ENCODE results near the gene CERS6. TPM values are rescaled to one million over a fixed set of nuclear protein-coding genes. Genes with fewer than 3 reads are reported as not detected.

Gene CERS6
- total RNA-seq, 4 donors from 2014 or later: 25.9 to 57.2 (median 35.8) TPM

DNA sequence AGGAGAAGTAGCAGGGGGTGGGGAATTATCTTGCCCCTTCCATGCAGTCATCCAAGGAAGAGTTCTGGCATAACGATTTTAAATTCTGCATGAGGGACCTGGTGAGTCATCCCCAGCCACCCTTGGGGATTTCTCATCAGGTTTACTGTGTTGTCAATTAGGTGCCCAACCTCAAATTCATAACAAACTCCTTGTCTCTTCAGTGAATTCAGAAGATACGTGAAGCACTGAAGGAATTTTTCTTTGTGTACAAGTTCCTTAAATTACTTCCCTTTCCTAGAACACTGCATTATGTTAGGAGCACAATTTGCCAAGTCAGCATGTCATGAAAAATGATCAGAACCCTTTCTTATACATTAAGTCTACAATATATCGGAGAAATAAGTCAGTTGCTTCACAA is 275.5 kb downstream of the CERS6 start:
- TF ChIP-seq, protein P1, sequence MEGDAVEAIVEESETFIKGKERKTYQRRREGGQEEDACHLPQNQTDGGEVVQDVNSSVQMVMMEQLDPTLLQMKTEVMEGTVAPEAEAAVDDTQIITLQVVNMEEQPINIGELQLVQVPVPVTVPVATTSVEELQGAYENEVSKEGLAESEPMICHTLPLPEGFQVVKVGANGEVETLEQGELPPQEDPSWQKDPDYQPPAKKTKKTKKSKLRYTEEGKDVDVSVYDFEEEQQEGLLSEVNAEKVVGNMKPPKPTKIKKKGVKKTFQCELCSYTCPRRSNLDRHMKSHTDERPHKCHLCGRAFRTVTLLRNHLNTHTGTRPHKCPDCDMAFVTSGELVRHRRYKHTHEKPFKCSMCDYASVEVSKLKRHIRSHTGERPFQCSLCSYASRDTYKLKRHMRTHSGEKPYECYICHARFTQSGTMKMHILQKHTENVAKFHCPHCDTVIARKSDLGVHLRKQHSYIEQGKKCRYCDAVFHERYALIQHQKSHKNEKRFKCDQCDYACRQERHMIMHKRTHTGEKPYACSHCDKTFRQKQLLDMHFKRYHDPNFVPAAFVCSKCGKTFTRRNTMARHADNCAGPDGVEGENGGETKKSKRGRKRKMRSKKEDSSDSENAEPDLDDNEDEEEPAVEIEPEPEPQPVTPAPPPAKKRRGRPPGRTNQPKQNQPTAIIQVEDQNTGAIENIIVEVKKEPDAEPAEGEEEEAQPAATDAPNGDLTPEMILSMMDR (IDR thresholded peaks at IDR 0.05): no peak
- ATAC-seq (ENCODE audit: low FRiP score) (no peak), DNase-seq (ENCODE audit: low spot score) (no peak)

DNA sequence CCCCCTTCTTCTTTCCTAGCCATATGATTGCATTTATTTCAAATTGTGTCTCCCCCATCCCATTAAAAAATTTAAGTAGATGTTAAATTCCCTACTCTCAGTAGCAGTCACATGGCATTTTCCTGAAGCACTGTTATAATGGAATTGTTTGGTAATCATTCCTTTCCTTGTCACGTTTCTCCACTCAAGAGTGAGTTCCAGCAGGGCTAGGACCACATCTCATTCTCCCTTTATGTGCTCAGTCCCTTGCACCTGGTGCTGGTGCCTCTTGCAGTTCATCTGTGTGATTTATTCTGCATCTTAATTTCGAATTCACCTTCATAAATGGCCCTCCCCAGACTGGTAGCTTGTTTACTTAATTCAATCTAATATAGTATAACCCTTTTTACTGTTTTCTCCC is 276.0 kb downstream of the CERS6 start:
- no peak for ATAC-seq (ENCODE audit: low FRiP score)
- DNase-seq (ENCODE audit: low spot score): no peak
- TF ChIP-seq, protein P1 (IDR thresholded peaks at IDR 0.05): no peak

DNA sequence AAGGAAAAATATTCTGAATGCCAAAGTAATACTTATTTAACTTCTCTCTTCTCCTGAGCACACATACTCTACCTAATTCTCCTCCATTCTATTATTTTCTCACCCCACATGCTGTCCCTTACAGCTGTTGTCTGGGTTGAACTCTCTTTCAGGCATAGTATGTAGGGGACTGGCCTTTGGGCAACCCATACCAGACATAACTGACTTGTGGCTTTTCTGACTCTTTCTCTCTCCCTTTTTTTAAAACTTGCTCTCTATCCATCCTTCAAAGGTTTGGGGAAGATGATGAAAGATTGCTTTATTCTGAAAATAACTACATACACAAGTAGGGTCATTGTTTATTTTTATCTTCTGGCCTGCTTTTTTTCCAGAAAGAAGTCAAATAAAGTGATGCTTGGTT is 276.4 kb downstream of the CERS6 start:
- TF ChIP-seq, protein P1 (IDR thresholded peaks at IDR 0.05): no peak
- no peak for DNase-seq (ENCODE audit: low spot score)
- no peak for ATAC-seq (ENCODE audit: low FRiP score)

DNA sequence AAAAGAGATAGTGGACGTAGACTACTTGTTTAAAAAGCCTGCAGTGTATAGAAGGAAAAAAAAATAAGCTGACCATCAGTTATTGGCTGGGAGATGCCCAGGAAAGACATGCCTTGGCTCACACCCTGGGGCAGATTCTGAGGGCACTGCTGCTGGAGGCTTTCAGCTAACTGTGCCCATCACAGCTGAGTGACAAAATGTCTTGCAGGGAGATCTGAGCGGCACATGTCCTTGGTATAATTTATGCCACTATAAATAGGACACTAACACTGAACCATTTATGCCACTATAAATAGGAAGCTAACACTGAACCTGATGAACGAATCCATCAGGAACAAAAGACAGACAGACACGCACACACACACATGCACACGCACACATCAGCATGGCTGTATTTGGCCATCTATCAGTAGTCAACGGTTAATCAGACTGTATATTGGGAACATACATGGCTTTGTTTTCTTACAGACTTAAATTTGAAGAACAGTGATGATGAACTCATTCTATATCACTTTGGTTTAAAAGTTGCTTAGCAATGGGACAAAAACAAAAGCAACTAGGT is 278.2 kb downstream of the CERS6 start:
- TF ChIP-seq, protein P1 (IDR thresholded peaks at IDR 0.05): no peak
- no peak for ATAC-seq (ENCODE audit: low FRiP score)
- no peak for DNase-seq (ENCODE audit: low spot score)

DNA sequence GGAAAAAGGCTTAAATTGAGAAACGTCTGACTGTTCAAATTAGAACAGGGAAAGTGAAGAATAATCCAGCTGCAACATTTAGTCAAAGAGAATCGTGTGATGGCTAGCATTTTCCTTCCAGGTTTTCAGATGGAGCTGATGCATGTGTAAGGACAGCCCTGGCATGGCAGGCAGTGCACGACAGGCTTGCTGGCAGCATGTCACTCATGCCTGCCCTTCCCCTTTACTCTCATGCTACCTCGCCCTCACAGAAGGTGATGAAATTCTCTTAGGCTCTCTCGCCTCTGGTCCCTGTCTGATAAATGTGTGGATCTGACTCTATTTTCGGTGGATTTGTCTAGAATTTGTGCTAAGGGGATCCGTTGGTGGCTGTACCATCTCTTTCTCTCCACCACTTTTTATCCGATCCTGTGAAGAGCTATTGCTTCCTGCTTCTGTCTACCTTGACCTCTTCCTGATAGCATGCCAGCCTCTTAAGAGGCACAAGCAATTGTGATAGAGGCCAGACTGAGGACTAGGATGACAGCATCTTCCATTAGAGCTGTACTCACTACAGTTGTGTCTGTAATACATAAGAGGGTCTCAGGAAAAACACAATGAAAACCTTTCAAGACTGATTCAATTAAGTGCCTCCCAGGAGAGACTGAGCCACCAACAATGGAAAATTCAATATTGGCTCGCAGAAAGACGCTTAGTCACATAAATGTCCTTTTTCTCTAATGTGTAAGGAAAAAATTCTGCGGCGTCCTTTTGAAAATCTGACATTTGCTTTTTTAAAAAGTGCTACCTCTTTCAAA is 280.8 kb downstream of the CERS6 start:
- TF ChIP-seq, protein P1 (IDR thresholded peaks at IDR 0.05): no peak
- DNase-seq (ENCODE audit: low spot score): no peak
- no peak for ATAC-seq (ENCODE audit: low FRiP score)

DNA sequence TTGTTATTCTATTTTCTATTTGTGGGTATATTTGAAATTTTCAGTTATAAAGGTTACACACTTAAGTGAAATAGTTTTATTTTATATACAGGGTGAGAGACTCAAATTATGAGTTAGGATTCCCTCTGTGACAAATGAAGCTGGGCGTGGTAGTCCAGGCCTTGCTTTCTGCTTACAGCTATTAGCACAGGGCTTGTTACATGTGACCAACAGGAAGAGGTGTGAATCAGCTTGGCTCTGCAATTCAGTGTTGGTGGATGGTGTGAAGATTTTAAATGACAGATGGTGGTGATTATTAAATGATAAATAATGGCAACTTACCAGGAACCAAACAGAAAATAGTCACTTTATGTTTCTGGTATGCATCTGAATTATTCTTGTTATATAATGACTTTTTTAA is 282.0 kb downstream of the CERS6 start:
- ATAC-seq (ENCODE audit: low FRiP score) (no peak), DNase-seq (ENCODE audit: low spot score) (no peak)
- TF ChIP-seq, protein P1 (IDR thresholded peaks at IDR 0.05): no peak

DNA sequence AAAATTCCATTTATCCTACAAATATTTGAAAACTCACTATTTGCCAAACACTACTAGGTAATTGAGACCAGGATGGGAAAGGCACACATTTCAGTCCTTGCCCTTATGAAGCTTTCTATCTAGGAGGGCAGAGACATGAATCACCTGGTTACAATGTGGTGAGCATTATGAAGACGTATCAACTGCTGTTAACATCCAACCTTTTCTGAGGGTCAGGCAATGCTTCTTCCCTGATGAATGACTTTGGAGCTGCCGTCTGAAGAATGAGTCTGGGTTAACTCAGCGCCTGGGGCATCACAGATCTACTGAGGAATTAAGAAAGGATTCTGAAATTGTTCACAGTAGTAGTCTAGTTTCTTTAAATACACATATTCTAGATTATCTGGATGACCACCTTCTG is 284.3 kb downstream of the CERS6 start:
- no peak for ATAC-seq (ENCODE audit: low FRiP score)
- TF ChIP-seq, protein P1 (IDR thresholded peaks at IDR 0.05): no peak
- DNase-seq (ENCODE audit: low spot score): no peak
